HT1080 (cell line): ENCODE data around the gene ADAMTS17. TPM values are rescaled to one million over a fixed set of nuclear protein-coding genes. Genes with fewer than 3 reads are reported as not detected.

Experiments used
- DNase-seq: peaks from one replicate; pipeline ENCODE4 v3.0.0-alpha.2; 2015; ENCODE audit warnings: low read depth
- total RNA-seq: library from RNA; depleted of rRNA; stranded (reverse); fragments of >200 nt; shearing (Covaris generic); gene quantifications from 2 replicates; pipeline ENCODE4 v1.2.3, GENCODE V29; 2014

ADAMTS17 gene
- total RNA-seq, 1 experiment from 2014 or later = 0.05 TPM

- no peak for DNase-seq
These were observed 167.4 kb downstream of the ADAMTS17 start for GRCh38 chr15:100174159-100174903.

- no peak for DNase-seq
These were observed 169.3 kb downstream of the ADAMTS17 start for GRCh38 chr15:100172356-100173024.

DNA sequence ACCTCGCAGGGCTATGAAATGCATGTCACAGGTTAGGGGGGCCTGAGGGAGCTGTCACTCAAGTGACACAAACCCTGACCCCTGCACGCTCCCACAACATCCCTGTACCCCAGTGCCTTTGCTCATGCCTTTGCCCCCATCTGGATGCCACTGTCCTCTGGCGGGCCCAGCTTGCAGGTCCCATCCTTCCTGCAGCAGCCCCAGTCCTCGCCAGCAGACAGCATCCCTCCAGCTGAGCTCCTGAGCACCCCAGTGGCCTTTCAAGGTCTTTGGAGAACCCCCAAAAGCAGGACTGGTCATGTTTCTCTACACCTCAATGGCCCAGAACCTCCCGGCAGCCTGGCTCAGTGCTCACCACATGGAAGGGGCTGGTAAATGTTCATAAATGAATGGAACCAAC lies 170.4 kb downstream of the ADAMTS17 start:
- no peak for DNase-seq

- DNase-seq = no peak
These were observed 171.2 kb downstream of the ADAMTS17 start for GRCh38 chr15:100170291-100171210.

DNA sequence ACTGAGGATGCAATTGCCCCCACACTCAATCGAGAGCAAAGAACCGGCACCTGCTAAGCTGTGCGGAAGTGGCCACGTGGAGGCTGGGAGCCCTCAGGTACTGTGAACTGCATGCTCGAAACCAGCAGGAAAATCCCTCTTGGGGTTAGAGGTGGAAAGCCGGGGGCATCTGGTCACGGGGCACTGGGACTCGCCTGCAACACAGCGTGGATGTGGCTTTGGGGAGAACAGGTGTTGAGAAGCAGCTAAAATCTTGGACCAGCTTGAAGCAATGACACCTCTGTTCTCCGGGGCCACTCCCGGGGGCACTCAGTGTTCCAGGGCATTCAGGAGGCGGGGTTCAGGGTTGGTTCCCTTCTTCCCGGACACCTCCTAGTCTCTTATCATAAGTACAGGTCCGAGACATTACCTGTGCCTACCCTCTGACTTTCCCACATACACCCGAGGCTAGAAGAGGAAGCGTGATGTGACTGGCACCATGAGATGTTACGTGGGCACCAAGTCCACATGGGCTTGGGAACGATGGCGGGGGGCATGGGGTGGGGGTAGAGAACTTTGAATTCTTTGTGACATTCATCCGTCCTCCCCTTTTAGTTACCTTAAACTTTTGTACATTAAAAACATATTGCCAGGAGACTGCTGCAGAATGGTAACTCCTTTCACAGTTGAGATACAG lies 172.0 kb downstream of the ADAMTS17 start:
- no peak for DNase-seq

- no peak for DNase-seq
These were observed 173.0 kb downstream of the ADAMTS17 start for GRCh38 chr15:100168787-100169186.

DNA sequence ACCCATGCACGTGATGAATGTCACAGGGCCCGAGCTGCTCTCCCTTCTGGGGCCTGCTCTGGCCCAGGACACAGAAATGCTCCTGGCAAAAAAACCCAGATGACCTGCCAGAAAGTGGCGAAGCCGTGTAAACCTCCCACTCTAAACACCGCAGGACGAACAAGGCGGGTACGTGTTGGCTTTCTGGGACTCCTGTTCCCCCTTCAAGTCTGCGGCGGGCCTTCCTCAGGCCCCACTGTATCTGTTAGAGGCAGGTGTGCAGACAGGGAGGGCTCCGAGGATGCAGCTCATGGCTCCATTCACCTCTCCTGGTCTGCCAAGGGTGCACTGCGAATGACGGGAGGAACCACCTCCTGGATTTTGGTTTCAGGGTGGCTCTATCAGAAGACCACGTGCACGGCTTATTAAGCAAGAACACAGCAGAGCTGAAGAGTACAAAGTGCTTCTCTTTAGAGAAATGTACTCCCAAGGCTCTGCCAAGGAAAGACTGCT lies 173.8 kb downstream of the ADAMTS17 start:
- no peak for DNase-seq

GRCh38 chr15:100166313-100166712 lies 175.5 kb downstream of the ADAMTS17 start:
- no peak for DNase-seq

DNA sequence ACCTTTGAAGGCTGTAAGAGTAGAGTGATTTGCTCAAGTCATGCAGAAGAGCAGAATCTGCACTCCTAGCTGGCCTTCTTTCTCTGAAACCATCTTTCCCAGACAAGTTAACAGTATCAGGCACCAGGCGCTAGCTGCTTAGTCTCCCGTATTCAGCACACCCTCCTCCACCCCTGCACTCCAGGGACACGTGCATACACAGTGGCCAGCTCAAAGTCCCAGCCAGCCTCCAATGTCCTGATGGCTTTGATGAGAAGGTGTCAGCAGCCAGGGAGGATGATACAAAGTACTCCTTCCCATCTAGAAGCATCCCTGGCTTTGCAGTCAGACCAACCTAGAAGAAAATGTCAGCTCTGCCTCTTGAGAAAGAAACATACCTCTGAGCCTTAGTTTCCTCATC lies 177.8 kb downstream of the ADAMTS17 start:
- no peak for DNase-seq

DNA sequence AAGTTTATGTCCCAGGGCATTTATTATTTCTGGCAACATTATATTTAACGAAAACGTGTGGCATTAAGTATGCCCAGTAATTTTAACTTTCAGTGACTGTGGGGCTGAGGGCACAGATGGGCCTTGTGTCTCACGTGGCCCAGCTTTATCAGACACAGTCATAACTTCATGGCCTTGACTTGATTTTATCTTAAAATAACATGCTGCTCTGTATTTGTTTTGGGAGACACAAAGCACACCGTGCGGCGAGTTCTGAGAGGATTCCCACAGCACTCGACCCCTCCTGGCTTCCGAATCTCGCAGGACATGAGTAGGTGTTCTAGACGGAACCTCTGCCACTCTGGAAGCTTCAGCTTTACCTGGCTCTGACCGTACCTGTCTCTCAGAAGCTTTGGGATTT lies 180.8 kb downstream of the ADAMTS17 start:
- no peak for DNase-seq

GRCh38 chr15:100159436-100159835 lies 182.3 kb downstream of the ADAMTS17 start:
- no peak for DNase-seq

DNA sequence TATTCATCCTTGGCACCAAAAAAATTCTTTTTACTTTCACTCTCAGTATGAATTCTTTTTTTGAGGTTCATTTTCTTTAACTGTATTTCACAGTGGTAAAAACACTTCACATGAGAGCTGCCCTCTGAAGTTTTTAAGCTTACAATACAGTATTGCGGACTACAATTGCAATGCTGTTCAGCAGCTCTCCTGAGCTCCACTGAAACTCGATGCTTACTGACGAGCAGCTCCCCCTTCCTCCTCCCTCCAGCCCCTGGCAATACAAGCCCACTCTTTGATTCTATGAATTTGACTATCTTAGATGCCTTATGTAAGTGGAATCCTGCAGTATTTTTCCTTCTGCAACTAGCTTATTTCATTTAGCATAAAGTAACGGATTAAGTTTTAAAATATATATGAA lies 183.4 kb downstream of the ADAMTS17 start:
- no peak for DNase-seq

- no peak for DNase-seq
These were observed 185.6 kb downstream of the ADAMTS17 start for GRCh38 chr15:100156201-100156600.

DNA sequence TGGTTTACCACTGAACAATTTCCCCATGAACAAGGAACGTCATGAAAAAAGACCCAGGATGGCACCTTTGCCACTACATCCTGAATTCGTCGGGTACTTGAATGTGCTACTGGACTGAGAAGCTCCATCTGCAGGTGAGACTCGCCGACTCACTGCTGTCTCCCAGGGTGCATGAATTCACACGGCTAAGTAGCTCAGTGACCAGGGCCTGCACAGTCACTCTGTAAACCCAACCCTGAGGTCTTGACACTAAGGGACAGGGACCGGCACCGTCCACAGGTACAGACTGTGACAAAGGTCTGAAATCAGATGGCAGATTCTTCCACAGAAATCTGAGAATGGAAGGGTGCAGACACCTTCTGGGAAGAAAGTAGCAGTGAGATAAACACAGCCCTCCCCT lies 187.4 kb downstream of the ADAMTS17 start:
- no peak for DNase-seq

DNA sequence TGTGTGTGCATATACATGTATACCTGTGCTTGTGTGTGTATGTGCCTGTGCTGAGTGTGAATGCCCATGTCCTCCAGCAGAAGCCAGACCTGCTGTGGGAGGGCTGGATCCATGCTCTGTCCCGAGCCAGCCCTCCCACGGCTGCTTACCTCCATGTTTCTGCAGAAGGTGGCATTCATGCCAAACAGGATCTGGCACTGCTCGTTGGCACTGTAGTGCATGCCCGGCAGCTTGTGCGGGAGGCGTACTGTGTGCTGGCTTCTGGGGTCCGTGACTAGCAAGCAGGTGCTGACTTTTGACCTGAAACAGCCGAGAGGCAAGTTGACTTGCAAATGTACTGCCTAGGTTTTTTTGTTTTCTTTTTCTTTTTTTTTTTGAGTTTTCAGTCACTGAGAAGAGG lies 189.3 kb downstream of the ADAMTS17 start:
- no peak for DNase-seq

DNA sequence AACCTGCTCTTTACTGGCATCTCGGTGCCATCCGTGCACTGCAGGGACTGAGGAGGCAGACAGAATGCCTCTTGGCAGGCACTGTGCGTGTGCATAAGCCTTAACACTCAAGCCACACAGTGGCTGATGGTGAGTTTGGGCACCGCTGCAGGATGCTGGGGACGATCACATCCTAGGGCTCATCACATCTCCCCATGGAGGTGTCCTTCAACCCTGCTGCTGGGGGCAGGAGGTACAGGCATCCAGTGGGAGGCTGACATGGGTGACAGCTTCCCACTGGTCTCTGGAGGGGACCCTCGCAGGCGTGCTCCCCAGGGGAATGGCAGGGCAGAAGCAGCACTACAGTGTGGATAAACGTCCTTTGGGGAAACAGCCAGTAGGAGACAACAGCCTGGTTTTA lies 190.9 kb downstream of the ADAMTS17 start:
- DNase-seq = no peak

GRCh38 chr15:100147828-100148227 lies 193.9 kb downstream of the ADAMTS17 start:
- DNase-seq = peak; percentile 27

DNA sequence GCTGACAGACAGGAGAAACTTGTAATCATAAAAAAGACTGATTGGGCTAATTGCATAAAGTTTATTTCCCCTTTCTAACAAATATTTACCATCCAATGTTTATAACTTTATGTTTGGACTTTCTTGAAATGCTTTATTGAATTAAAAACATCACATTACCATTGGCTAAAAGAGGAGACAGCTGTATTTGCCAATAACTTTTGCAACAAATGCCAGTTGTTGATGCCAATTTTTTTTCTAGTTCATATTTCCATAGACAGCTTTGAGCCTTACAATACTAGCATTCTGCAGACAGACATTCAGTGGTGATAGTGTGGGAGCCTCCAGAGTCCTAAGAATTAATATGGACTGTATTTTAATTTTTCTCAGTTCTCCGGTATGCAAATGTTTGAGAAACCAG lies 198.4 kb downstream of the ADAMTS17 start:
- no peak for DNase-seq

DNA sequence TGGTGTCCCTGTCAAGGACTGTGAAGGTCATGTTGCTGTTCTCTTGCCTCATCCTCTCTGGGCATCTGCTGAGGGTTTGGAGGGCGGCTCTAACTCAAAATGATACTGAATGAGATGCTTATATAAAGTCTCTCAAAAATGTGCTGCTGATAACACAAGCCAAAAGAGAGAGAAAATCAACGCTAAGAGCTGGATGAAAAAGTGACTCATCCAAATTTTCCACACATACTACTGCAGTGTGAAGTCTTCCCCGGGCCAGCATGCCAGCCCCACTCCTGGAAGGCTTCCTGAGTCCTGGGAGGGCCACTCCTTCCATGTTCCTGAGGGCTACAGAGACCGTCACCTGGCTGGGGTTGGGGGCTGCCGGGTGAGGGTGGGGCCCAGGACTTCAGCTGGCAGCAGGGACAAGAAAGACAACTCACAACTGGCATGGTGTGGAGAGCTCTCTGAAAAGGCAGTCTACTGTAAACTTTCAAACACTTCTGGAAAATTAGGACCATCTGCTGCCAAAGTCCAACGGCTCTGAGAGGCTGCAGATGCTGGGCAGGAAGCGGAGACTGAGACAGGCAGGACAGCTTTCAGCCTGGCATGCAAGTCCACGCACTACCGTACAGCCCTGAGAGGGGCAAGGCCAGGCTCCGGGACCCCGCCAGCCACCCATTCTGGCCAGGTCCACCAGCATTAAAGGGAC lies 200.3 kb downstream of the ADAMTS17 start:
- DNase-seq = no peak

DNA sequence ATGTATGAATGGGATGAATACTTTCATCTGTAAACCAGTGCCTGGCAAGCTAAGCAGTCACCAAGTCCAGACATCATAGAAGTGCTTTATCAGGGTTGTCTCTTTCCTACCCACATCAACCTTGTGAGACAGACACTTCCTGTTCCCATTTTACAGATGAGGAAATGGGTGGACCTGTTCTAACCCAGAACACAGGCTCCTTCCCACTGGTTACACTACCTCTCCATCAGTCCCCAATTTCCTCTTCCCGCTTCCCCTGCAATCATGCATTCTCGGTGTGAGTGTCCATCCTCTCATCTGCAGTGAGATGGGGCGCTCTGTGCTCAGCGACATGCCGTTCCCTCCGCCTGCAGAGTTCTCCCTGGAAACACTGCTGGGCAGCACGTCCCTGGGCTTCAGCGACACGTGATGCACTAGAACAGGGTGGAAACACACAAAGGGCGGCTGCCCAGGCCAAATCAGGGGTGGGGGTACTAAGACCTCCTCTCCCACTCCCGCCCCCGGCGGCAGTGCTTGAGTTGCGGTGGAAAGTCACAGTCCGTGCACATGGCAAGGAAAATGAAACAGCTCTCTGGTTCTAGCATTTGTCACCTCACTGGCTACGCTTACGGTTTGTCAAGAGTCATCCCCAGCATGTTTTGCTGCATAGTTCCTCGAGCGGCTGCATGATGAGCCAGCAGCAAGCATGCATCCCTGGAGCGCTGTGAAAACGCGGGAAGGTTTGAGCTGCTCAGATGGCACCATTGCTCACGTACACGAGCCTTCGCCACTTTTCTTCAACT lies 201.1 kb downstream of the ADAMTS17 start:
- no peak for DNase-seq
